Heart right ventricle (tissue), 16 donors: Measurements from ENCODE around the gene CRX. TPM values are rescaled to one million over a fixed set of nuclear protein-coding genes. Genes with fewer than 3 reads are reported as not detected.
"Not testable (repeated sequence)": the region's sequence is repeated elsewhere in the genome, so short reads cannot be mapped to it uniquely, and the experiment has no call there.

Source experiments
- ATAC-seq, 8 donors: fragments of 200-7000 bp; cut with Tn5 transposase; one replicate each; pipeline ENCODE4 v1.9.1; 2020; ENCODE audit warnings: mild to moderate bottlenecking in 8 of 8, moderate library complexity in 8 of 8, moderate number of reproducible peaks in 1 of 8
- DNase-seq, 2 donors: peaks; one replicate each; pipeline ENCODE4 v3.0.0-alpha.2; 2020
- H3K27ac ChIP-seq, 10 donors: fragments of 200-600 bp; sonication (generic) in 2 of 10; one replicate each; pipeline versions ENCODE4 v1.5.0 to v1.8.0; 2020 to 2022; ENCODE audit warnings: mild to moderate bottlenecking in 3 of 10
- H3K27me3 ChIP-seq, 7 donors: fragments of 200-600 bp; one replicate each; pipeline ENCODE4 v1.8.0; 2021 to 2022; ENCODE audit warnings: mild to moderate bottlenecking in 2 of 7
- H3K36me3 ChIP-seq, 9 donors: fragments of 200-600 bp; sonication (generic) in 1 of 9; one replicate each; pipeline versions ENCODE4 v1.5.0 to v1.8.0; 2020 to 2022; ENCODE audit warnings: mild to moderate bottlenecking in 2 of 9
- H3K4me1 ChIP-seq, 9 donors: fragments of 200-600 bp; sonication (generic) in 1 of 9; one replicate each; pipeline versions ENCODE4 v1.5.0 to v1.8.0; 2020 to 2022; ENCODE audit warnings: mild to moderate bottlenecking in 4 of 9
- H3K4me3 ChIP-seq, 10 donors: fragments of 200-600 bp; sonication (generic) in 2 of 10; one replicate each; pipeline versions ENCODE4 v1.5.0 to v1.8.0; 2020 to 2022; ENCODE audit warnings: mild to moderate bottlenecking in 7 of 10, moderate library complexity in 2 of 10
- H3K9me3 ChIP-seq, 11 donors: fragments of 200-600 bp in 10 of 11; sonication (generic) in 2 of 11; one replicate each; pipeline versions ENCODE4 v1.5.0 to v1.8.0; 2013 to 2022; ENCODE audit warnings: mild to moderate bottlenecking in 2 of 11, control low read depth in 1 of 11, moderate library complexity in 1 of 11
- WGBS, 2 donors: extraction: QIAGEN DNeasy Blood & Tissue Kit; methylation state at CpG; one replicate each; pipeline ENCODE4 v1.1.7; 2013; ENCODE audit warnings: inconsistent platforms in 1 of 2; 5-methylcytosine and 5-hydroxymethylcytosine counted together
- intact Hi-C, 10 donors: fragments of 100-400 bp; cut with DNase I; formaldehyde crosslinking; loops; one replicate each; pipeline versions ENCODE4 v1.11.1 to v1.14.2; 2022
- polyA plus RNA-seq, 2 donors: library from polyadenylated mRNA; stranded (reverse); fragments of 200-250 nt; gene quantifications; one replicate each; pipeline ENCODE4 v1.2.3, GENCODE V29; 2013
- total RNA-seq, 10 donors: library from RNA; stranded (reverse); fragmentation: NEBNext Ultra II Directional in 3 of 10; extraction: Animal tissue kit (Norgen Biotek cat#: 25700) in 3 of 10; gene quantifications; one replicate each; pipeline versions ENCODE4 v1.2.1 to v1.2.4, GENCODE V29; 2021 to 2023
- TF ChIP-seq, protein P1 (sequence below), 9 donors: fragments of 200-600 bp; sonication (generic) in 2 of 9; IDR thresholded peaks; one replicate each; pipeline versions ENCODE4 v1.5.0 to v1.8.0; 2021 to 2022; ENCODE audit warnings: antibody characterized with exemption in 9 of 9, mild to moderate bottlenecking in 5 of 9, moderate library complexity in 1 of 9
- donor health status: Arrhythmogenic right ventricular cardiomyopathy.
- donor health status: ischemic (EF 13 %, LVEDD 7.1; RV severe dilation, severe dysfunction).
- donor health status: healthy with polysubstance abuse.
- donor health status: DM: no; HTN: yes; CAD: no.
- donor health status: DM: no; HTN: no; CAD: no.
- donor health status: ischemic (EF 25% LVEDD 6.9; RV normal size, moderate dysfunction).
- donor health status: ischemic (EF 25% LVEDD 5.7; RV mildly dilated, moderate dysfunction).
- donor health status: healthy.
- donor health status: DM: yes; HTN: yes; CAD: no.
- donor health status: Ischemic cardiomyopathy.
- donor health status: ischemic (EF 35%, LVEDD 5.7; RV mildly dilated, moderate dysfunction).
- donor health status: nonischemic (EF 11% LVEDD 7.7; RV severe dilation, severe dysfunction).
- donor health status: DM: yes; HTN: yes; CAD: no.
- donor health status: PGD.
- donor health status: ischemic (EF 29% LVEDD 5.4; RV normal size, mild dysfunction).
- donor health status: nonischemic (EF 23%, LVEDD 6.1; RV moderate dilation, normal function).

CRX gene
- total and polyA plus RNA-seq, 12 donors: not detected

DNA sequence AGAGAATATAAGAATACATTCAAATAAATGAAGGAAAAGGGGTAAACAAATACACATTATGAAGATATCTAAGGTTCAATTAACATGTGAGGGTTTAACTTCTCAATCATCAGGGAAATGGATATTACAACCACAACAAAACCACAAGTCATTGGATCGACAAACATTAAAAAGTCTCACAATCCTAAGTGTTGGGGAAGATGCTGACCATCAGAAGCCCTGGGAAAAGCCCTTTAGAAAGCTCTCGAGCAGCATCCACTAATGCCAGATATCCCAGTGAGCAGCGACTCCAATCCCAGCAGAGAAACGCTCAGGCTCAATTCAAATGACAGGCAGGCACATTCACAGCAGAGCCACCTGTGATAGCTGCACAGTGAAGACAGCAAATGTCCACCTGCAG is 20.5 kb upstream of the CRX start:
- intact Hi-C loops: no loop called here
- TF ChIP-seq, protein P1, sequence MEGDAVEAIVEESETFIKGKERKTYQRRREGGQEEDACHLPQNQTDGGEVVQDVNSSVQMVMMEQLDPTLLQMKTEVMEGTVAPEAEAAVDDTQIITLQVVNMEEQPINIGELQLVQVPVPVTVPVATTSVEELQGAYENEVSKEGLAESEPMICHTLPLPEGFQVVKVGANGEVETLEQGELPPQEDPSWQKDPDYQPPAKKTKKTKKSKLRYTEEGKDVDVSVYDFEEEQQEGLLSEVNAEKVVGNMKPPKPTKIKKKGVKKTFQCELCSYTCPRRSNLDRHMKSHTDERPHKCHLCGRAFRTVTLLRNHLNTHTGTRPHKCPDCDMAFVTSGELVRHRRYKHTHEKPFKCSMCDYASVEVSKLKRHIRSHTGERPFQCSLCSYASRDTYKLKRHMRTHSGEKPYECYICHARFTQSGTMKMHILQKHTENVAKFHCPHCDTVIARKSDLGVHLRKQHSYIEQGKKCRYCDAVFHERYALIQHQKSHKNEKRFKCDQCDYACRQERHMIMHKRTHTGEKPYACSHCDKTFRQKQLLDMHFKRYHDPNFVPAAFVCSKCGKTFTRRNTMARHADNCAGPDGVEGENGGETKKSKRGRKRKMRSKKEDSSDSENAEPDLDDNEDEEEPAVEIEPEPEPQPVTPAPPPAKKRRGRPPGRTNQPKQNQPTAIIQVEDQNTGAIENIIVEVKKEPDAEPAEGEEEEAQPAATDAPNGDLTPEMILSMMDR (IDR thresholded peaks at IDR 0.05): no peak
- Histone ChIP-seq H3K4me1 (no peaks in the 10 kb centered on the region), H3K9me3 (peaks cover 0 to 6% (median 0%) of the 10 kb centered on the region in 11 donors), H3K36me3 (no peaks in the 10 kb centered on the region), H3K4me3 (no peak overlapping the region), H3K27ac (no peak overlapping the region), H3K27me3 (peaks cover 0 to 5% (median 0%) of the 10 kb centered on the region in 7 donors)
- no peak for DNase-seq
- 92 to 95% methylated on average over 4 of the region's 4 CpGs for WGBS, 2 donors
- ATAC-seq: no peak

DNA sequence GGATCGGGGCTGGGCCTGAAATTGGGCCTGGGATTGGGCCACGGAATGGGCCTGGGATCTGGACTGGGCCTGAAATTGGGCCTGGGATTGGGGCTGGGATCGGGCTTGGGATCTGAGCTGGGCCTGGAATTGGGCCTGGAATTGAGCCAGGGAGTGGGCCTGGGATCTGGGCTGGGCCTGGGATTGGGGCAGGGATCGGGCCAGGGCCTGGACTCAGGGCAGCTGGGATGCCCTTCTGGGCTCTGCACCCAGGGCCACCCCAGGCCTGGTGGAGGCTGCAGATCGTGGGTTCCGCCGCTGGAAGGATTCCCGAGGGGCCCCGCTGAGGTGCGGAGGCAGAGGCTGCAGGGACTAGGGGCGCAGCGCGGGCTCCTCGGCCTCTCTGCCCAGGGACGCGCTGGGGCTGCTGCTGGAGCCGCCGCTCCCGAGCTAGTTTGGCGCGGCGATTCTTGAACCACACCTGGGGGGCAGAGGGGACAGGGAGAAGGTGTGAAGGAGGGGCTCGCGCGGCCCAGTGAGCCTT is 19.2 kb upstream of the CRX start:
- Histone ChIP-seq H3K36me3 (no peaks in the 10 kb centered on the region), H3K27me3 (peaks cover 0 to 5% (median 0%) of the 10 kb centered on the region in 7 donors), H3K4me1 (no peaks in the 10 kb centered on the region), H3K4me3 (no peak overlapping the region), H3K9me3 (peaks cover 0 to 6% (median 0%) of the 10 kb centered on the region in 11 donors), H3K27ac (no peak overlapping the region)
- TF ChIP-seq, protein P1 (IDR thresholded peaks at IDR 0.05): no peak
- DNase-seq (no peak), ATAC-seq (no peak)
- intact Hi-C loops: no loop called here
- 81 to 90% methylated on average over 15 to 22 of the region's 25 CpGs for WGBS, 2 donors

DNA sequence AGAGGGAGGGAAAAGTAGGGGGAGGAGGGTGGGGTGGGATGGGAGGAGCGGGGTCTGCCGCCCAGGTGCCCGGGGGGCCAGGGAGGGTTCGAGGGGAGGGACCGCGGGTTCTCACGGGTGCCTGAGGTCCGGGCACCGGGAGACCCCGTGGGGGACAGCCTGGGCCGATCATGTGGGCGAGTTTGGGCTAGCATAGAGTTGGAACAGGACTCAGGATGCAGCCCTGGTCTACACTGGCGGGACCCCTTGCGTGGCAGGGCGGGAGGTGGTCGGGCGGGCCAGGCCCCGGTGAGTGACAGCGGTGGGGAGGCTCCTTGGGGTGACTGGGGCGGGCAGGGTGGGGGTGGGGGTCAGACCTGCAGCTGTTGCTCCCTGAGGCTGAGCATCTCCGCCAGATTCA is 18.6 kb upstream of the CRX start:
- H3K4me3 ChIP-seq, ATAC-seq, DNase-seq, H3K27me3 ChIP-seq, H3K36me3 ChIP-seq, H3K4me1 ChIP-seq, H3K9me3 ChIP-seq, H3K27ac ChIP-seq, intact Hi-C loops: not testable (repeated sequence)
- 75 to 86% methylated on average over 14 to 21 of the region's 21 CpGs for WGBS, 2 donors

DNA sequence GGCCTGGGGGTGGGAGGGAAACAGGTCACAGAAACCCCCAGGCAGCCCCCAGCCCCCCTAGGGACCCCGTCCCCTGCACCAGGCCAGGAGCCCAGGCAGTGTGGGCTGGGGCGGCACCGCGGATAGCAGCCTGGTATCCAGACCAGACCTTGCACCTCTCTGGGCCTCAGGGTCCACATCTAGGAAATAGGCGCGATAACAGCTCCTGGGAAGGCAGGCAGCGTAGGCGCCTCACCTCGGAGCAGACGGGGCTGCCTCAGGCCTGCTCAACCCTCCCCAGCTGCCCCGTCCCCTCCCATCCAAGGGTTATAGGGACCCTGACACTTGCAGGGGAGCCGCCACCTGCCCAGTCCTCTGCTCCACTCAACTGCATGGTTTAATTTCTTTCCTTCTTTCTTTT is 18.1 kb upstream of the CRX start:
- H3K4me1 ChIP-seq, H3K27ac ChIP-seq, intact Hi-C loops, H3K4me3 ChIP-seq, DNase-seq, H3K36me3 ChIP-seq, H3K27me3 ChIP-seq, H3K9me3 ChIP-seq: not testable (repeated sequence)
- 89 to 90% methylated on average over 7 to 12 of the region's 12 CpGs for WGBS, 2 donors
- peak in 1 of 8 donors; percentile 47 for ATAC-seq

DNA sequence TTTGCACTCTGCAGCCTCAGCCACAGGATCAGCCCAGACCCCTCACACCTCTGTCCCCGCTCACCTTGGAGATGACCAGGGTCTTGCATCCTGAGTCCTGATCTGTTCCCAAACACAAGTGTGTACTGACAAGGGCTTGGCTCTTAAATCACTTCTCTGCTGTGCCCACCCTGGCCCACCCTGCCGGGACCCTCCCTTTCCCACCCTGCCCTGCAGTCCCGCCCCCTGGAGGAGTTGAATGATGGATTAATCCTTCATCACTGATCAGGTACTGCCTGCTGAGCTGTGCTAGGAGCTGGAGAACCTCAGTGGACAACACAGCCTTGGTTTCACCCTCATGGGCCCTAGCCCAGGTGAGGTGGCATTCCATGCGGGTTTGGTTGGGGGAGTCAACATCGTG is 17.3 kb upstream of the CRX start, which contains the start of gene TPRX1:
TSS of gene TPRX1 (minus strand) at position 101 of the 400 bp plus-strand sequence. CDS start at position 89, 12 bp downstream.
- H3K4me3 ChIP-seq, DNase-seq, ATAC-seq, intact Hi-C loops, H3K4me1 ChIP-seq, H3K9me3 ChIP-seq, H3K36me3 ChIP-seq, H3K27me3 ChIP-seq, H3K27ac ChIP-seq: not testable (repeated sequence)
- WGBS, 2 donors: 84 to 89% methylated on average over 5 of the region's 5 CpGs

DNA sequence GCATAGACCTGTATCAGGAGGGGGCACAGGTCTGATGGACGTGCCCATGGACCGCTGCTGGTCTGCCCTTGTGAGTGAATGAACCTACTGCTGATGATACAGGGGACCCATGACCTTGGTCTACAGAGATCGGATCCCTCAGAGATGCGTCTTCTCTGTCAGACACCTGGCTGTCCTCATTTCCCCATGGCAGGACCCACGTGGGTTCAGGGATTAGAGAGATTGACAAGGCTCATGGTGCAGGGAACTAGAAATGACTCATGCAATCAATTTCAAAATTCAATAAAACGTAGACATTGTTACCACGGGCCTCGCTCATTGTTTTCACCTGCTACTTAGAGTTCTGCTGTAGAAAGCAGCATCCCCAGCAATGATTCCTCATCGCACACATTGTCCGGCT is 16.4 kb upstream of the CRX start:
- intact Hi-C loops: no loop called here
- H3K27me3 ChIP-seq: no peaks in the 10 kb centered on the region
- H3K9me3 ChIP-seq: peaks cover 0 to 6% (median 0%) of the 10 kb centered on the region in 11 donors
- TF ChIP-seq, protein P1 (IDR thresholded peaks at IDR 0.05): no peak
- ATAC-seq (no peak), DNase-seq (no peak)
- no peaks in the 10 kb centered on the region for H3K4me1 ChIP-seq
- 86 to 88% methylated on average over 10 of the region's 10 CpGs for WGBS, 2 donors
- H3K27ac ChIP-seq: no peak overlapping the region
- no peaks in the 10 kb centered on the region for H3K36me3 ChIP-seq
- H3K4me3 ChIP-seq: no peak overlapping the region
